Measurements from ENCODE around the gene LMNTD2. TPM values are rescaled to one million over a fixed set of nuclear protein-coding genes. Genes with fewer than 3 reads are reported as not detected.
"Not testable (repeated sequence)": the region's sequence is repeated elsewhere in the genome, so short reads cannot be mapped to it uniquely, and the experiment has no call there.

The LMNTD2 gene
- total RNA-seq, 1 experiment from 2014 or later = 0.23 TPM

GRCh38 chr11:586376-587316 is 26.1 kb upstream of the LMNTD2 start:
- DNase-seq (ENCODE audit: low read depth) = no peak

DNA sequence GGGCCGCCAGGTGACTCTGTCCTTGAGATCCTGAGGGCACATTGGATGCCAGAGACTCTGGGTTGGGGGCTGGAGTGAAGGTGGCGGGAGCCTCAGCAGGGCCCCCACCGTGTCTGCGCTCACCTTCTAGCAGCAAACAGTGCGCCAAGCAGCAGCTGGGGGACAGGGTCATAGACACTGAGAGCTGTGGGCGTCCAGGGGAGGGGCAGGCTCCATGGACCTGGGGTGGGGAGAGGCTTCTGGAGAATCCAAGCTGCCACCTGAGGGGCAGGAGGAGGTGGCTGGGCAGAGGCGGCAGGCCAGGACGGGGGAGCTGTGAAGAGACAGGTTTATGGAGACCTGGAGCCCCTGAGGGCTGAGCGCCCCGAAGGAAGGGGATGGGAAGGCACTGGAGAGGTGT is 23.7 kb upstream of the LMNTD2 start:
- DNase-seq (ENCODE audit: low read depth) = no peak

GRCh38 chr11:581752-582151 is 21.2 kb upstream of the LMNTD2 start:
- DNase-seq (ENCODE audit: low read depth) = no peak

GRCh38 chr11:581342-581741 is 20.8 kb upstream of the LMNTD2 start:
- DNase-seq (ENCODE audit: low read depth) = no peak

DNA sequence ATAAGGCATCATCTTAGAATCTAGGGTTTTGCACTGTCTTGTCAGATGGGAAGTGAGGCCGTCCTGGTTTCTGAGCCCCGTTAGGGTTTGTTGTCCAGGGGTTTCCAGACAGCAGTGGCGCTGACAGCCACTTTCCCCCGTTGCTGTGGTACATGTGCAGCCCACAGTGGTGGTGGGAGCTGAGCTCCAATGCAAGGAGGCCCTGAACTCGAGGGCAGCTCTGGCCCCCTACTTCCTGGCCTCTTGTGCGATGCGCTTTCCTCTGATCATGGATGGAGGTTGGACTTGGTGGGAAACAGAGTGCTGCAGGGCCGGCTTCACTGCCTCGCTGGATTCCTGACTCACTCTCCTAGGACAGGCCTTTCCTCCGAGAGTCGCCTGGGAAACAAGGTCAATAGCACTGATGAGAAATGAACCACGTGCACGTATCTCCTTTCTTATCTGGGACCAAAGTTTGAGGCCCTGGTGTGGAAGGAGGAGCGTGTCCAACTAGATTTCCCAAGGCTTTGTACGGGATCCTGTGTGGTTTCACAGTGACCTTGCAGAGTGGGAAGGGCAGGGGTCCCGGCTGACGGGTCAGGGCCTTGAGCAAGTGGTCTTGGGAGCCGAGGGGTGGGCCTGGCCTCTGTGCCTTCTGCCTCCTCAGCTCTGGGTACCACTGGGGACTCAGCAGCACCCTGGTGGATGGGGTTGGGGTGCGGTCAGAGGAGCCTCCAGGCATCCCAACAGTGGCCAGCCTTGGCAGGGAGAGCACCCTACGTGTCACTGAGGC is 19.5 kb upstream of the LMNTD2 start:
- DNase-seq (ENCODE audit: low read depth) = no peak

GRCh38 chr11:578276-579035 is 17.9 kb upstream of the LMNTD2 start:
- DNase-seq (ENCODE audit: low read depth) = no peak

DNA sequence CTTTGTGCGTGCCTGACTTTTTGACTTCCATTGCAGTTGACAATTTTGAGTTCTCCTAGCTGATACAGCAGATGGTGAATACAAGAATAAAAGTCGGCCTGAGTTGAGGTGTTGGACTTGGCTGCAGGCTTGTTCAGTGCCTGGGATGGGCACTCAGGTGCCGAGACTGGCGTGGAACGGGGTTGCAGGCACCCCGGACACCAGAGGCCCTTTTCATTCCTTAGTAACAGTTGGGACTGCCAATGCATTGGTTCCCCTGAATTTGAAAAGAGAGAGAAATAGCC is 17.0 kb upstream of the LMNTD2 start:
- DNase-seq (ENCODE audit: low read depth) = no peak

GRCh38 chr11:576811-577610 is 16.5 kb upstream of the LMNTD2 start:
- no peak for DNase-seq (ENCODE audit: low read depth)

DNA sequence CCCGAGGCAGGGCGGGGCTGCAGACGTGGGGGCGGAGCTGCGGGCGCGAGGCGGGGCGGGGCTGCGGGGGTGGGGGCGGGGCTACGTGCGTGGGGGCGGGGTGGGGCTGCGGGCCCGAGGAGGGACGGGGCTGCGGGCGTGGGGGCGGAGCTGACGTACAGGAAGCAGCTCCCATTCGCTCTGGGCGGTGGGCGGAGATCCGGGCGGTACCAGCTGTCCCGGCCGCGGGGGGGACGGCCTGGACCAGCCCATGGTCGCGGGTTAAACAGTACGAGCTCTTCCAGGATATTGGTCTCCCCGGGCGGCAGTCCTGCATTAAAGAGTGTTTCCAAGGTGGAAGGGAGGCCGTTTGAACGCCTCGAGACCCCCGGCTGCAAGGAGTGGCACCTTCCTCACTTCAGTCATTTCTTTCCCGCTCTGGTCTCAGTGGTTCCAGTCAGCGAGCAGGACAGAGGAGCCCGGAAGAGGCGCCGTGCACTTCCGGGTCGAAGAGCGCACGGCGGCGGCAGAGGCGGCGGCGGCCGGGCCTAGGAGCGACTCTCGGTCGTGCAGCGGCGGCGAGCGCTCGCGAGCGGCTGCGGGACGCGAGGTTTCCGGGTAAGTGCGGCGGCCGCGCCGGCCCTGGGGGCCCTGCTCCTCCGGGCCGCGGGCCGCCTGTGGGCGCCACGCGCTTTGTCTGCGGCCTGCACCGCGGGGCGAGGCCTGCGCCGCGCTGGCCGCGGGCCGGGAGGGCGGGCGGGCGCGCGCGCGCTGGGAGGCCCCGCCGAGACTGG is 15.6 kb upstream of the LMNTD2 start, which contains the start of gene PHRF1:
PHRF1 (plus strand) TSS at position 475 of the 773 bp plus-strand sequence. CDS start 5,043 bp downstream, outside the sequence.
- DNase-seq (ENCODE audit: low read depth) = peak; percentile 94

DNA sequence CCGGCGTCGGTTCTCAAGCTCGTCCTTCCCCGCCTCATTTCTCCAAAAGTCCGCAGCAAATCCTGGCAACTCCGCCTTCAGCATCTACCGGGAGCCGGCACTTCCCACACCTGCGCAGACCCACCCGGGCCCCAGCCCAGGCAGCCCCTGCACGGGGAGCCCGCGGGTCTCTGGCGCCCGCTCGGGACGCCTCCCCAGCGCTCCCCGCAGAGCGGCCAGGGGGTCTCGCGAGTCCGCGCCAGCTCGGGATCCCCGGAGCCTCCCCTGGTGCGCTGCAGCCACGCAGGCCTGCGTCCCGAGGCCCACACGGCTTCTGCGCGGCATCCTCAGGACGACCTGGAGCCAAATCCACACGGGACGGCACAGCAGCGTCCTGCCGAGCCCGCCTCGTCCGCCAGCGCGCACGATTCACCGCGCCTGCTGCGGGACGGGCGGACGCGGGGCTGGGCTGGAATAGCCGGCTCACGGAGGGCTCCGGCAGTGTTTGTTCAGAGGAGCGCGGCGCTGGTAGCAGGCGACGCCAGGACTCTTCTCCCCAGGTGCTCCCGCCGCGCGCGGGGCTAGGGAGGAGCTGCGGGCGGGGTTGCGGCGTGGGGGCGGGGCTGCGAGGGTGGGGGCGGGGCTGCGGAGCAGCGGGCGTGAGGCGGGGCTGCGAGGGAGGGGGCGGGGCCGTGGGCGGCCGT is 14.9 kb upstream of the LMNTD2 start:
- DNase-seq (ENCODE audit: low read depth) = no peak

- DNase-seq (ENCODE audit: low read depth) = no peak
Observed at GRCh38 chr11:574632-575312, 14.2 kb upstream of the LMNTD2 start.

- not testable (repeated sequence) for DNase-seq (ENCODE audit: low read depth)
Observed at GRCh38 chr11:574031-574570, 13.6 kb upstream of the LMNTD2 start.

- no peak for DNase-seq (ENCODE audit: low read depth)
Observed at GRCh38 chr11:573146-573759, 12.7 kb upstream of the LMNTD2 start.

DNA sequence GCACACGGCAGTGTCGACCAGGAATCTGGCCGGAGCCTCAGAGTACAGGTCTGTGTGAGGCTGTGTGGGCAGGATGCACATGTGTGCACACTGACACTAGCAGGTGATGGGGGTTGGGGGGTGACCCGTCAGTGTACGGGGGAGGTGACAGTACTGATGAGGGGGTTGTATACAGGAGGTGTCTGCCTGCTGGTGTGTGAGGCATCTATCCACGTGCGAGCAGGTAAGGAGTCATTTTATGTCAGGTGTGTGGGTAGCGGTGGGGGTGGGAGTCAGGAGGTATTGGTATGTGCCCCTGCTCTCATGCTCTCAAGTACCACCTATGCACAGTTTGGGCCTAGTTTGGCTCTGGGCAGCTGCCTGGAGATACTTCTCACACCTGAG is 11.3 kb upstream of the LMNTD2 start:
- DNase-seq (ENCODE audit: low read depth) = no peak

DNA sequence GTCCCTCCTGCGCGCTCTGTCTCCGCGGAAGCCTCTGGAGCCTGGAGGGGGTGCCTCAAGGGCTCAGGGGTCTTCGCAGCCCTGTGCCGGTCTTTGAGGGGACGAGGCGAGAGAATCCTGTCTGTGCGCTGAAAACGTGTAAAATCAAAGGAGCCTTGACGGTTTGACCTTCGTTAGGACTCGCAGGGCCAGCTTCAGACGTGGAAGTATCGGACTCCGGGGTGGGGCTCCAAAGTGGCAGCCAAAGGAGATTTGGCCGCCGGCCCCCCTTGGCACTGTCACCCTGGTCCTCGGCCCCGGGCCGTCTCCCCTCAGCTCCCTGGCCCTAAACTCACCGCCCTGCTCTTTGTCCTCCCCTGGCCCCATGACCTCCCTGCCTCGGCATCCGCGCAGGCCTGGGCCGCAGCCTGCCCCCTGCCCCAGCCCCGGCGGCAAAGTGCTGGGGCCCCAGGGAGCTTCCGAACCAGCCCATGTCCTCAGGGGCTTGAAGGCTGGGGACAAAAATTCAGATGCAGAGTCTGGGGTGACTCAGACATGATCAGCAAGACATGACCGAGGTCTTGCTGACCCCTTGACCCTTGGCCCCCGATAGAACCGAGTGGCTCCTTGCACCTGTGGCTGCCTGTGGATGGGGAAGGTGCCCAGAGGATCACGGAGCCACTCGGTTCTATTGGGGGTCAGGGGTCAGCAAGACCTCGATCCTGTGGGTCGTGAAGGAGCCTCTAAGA is 8.8 kb upstream of the LMNTD2 start:
- no peak for DNase-seq (ENCODE audit: low read depth)

DNA sequence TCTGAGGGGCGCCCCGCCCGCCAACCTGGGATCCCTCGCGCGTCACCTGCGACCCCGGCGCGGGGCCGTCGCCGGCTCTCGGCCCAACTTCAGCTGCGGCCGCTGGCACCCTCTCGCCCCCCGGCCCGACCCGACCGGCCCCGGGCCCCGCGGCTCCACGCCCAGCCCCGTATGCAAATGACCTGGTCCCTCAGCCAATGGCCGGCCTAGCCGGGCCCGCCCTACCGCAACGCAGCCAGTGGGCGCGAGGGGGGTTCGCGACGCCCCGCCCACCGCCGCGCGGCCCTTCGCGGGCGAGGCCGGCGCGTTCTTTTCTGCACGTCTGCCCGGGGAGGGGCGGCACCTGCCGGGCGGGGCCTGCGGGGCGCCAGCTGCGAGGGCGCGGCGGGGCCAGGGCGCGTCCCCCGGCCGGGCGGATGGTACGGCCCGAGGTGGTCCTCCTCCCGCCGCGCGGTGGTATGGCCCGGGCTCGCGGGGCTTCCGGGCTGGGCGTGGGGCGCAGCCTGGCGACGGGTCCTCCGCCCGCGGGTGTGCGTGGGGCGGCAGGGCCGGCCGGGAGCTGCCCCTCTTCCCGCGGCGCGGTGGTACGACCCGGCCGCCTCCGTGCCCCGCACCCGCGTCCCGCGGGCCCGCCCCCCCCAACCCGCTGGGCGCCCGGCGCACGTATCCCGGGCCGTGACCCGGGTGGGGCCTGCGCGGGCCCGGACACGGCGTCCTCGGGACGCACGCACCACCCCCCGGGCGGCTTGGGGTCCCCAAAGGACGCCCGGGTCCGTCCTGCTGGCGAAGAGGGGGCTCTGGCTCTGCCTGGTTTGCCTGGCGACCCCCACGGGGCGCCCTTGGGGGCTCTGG is 8.0 kb upstream of the LMNTD2 start:
- peak; percentile 96 for DNase-seq (ENCODE audit: low read depth)
